ENCODE measurements around the gene VAX1. TPM values are rescaled to one million over a fixed set of nuclear protein-coding genes. Genes with fewer than 3 reads are reported as not detected.

The VAX1 gene
- total RNA-seq, 1 experiment from 2014 or later: not detected

DNA sequence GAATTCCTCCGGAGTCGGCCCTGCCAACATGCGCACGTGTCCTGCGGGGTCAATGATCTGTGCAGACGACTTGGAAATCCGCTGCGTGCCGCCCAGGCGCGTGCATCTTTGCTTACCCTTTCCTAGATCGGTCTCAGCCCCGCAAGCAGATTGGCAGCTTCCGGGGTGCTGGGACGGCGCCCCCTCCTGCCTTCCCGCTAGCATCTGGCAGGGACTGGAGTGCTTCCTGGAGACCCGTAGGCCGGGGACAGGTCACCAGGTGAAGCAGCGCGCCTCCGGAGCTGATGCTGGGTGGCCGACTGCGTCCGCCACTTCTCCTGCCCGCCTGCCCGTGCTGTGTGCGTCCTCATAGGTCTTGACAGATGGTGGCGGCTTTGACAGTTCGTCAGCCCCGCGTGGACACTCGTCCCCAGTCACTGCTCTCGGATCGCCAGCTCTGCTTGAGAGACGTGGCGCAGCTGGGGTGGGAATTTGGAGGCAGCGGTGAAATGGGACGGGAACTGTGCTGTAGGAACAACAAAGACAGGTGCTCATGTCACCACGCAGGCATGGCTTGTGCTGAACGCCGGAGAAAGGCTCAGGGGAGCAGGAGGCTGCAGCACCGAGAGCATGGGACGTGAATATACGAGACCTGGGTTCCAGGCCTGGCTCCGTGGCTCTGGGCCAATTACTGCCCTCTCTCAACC is 37.3 kb upstream of the VAX1 start:
- no peaks in the 10 kb centered on the region for H3K9me3 ChIP-seq (ENCODE audit: control insufficient read depth in 1 of 2, insufficient read depth in 1 of 2, low read depth in 1 of 2, low read length in 2 of 2)
- H3K27me3 ChIP-seq (ENCODE audit: insufficient read depth, low read length): peaks cover 13% of the 10 kb centered on the region; the same call in 1 of the 2 replicates
- H3K36me3 ChIP-seq (ENCODE audit: control insufficient read depth in 1 of 2, insufficient read depth in 2 of 2, low read length in 2 of 2): no peaks in the 10 kb centered on the region
- H2AFZ ChIP-seq (ENCODE audit: low read depth, low read length, poor library complexity, severe bottlenecking): peak overlapping the region; percentile 94
- H3K4me2 ChIP-seq (ENCODE audit: low read length): peak overlapping the region; percentile 51
- no peaks in the 10 kb centered on the region for H3K9me2 ChIP-seq (ENCODE audit: insufficient read depth)
- no peaks in the 10 kb centered on the region for H4K20me1 ChIP-seq (ENCODE audit: insufficient read depth)
- ChIA-PET POLR2A (interaction anchor here (0.6 to 1.0 kb wide), 5 partner anchors 10 to 548 kb away, joined by 3 to 13 read pairs (median 3); no protein-coding TSS in a partner anchor), CTCF (interaction anchor here (0.7 to 17.7 kb wide), 38 partner anchors 8 to 725 kb away, joined by 3 to 629 read pairs (median 5); partner anchors contain the start of gene SHTN1), RAD21 (ENCODE audit: low non-redundant PET in 1 of 2, low total read pairs in 2 of 2, uncharacterized antibody in 2 of 2, unreplicated experiment in 2 of 2) (interaction anchor here (0.7 to 2.6 kb wide), 10 partner anchors 9 to 548 kb away, joined by 3 to 33 read pairs (median 4); no protein-coding TSS in a partner anchor)
- intact Hi-C loops (cut with micrococcal nuclease): loop anchor here (10.0 kb wide), 1 partner anchor 701 kb away; no protein-coding TSS in a partner anchor
- no TSS peak for BruUV-seq (replicated peaks)
- TF ChIP-seq JUND (IDR thresholded peaks at IDR 0.05) (no peak), RAD21 (IDR thresholded peaks at IDR 0.05; ENCODE audit: low read depth) (no peak), EGR1 (IDR thresholded peaks at IDR 0.05; ENCODE audit: low read depth) (no peak), SP1 (IDR thresholded peaks at IDR 0.05; ENCODE audit: low read depth) (no peak), YY1 (IDR thresholded peaks at IDR 0.05; ENCODE audit: extremely low read depth, insufficient replicate concordance, low read depth, low read length) (no peak), ZNF274 (IDR thresholded peaks at IDR 0.05; ENCODE audit: low read depth, low read length) (no peak), POLR2AphosphoS5 (IDR thresholded peaks at IDR 0.05; ENCODE audit: low read depth, low read length) (no peak), SIN3A (IDR thresholded peaks at IDR 0.05; ENCODE audit: low read depth) (no peak), TCF7L2 (IDR thresholded peaks at IDR 0.05; ENCODE audit: borderline replicate concordance, extremely low read depth, insufficient read depth, insufficient read length) (no peak), EZH2 (IDR thresholded peaks at IDR 0.05) (no peak), CEBPB (IDR thresholded peaks at IDR 0.05; ENCODE audit: low read depth) (no peak), EZH2phosphoT487 (IDR thresholded peaks at IDR 0.05; ENCODE audit: borderline replicate concordance) (no peak)
- TF ChIP-seq, protein P1, sequence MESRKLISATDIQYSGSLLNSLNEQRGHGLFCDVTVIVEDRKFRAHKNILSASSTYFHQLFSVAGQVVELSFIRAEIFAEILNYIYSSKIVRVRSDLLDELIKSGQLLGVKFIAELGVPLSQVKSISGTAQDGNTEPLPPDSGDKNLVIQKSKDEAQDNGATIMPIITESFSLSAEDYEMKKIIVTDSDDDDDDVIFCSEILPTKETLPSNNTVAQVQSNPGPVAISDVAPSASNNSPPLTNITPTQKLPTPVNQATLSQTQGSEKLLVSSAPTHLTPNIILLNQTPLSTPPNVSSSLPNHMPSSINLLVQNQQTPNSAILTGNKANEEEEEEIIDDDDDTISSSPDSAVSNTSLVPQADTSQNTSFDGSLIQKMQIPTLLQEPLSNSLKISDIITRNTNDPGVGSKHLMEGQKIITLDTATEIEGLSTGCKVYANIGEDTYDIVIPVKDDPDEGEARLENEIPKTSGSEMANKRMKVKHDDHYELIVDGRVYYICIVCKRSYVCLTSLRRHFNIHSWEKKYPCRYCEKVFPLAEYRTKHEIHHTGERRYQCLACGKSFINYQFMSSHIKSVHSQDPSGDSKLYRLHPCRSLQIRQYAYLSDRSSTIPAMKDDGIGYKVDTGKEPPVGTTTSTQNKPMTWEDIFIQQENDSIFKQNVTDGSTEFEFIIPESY (IDR thresholded peaks at IDR 0.05; ENCODE audit: extremely low read depth, insufficient replicate concordance, low read length): no peak
- TF ChIP-seq, protein P2, sequence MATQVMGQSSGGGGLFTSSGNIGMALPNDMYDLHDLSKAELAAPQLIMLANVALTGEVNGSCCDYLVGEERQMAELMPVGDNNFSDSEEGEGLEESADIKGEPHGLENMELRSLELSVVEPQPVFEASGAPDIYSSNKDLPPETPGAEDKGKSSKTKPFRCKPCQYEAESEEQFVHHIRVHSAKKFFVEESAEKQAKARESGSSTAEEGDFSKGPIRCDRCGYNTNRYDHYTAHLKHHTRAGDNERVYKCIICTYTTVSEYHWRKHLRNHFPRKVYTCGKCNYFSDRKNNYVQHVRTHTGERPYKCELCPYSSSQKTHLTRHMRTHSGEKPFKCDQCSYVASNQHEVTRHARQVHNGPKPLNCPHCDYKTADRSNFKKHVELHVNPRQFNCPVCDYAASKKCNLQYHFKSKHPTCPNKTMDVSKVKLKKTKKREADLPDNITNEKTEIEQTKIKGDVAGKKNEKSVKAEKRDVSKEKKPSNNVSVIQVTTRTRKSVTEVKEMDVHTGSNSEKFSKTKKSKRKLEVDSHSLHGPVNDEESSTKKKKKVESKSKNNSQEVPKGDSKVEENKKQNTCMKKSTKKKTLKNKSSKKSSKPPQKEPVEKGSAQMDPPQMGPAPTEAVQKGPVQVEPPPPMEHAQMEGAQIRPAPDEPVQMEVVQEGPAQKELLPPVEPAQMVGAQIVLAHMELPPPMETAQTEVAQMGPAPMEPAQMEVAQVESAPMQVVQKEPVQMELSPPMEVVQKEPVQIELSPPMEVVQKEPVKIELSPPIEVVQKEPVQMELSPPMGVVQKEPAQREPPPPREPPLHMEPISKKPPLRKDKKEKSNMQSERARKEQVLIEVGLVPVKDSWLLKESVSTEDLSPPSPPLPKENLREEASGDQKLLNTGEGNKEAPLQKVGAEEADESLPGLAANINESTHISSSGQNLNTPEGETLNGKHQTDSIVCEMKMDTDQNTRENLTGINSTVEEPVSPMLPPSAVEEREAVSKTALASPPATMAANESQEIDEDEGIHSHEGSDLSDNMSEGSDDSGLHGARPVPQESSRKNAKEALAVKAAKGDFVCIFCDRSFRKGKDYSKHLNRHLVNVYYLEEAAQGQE (IDR thresholded peaks at IDR 0.05; ENCODE audit: low read depth): no peak
- peaks cover 0 to 16% of the 10 kb centered on the region in 2 experiments; a peak in 3 of 4 replicates for H3K4me1 ChIP-seq (ENCODE audit: control insufficient read depth in 1 of 2, insufficient read depth in 2 of 2, low read length in 2 of 2)
- H3K9ac ChIP-seq (ENCODE audit: low read length): no peak overlapping the region
- ATAC-seq: peak; percentile 24
- no peaks in the 10 kb centered on the region for H3K79me2 ChIP-seq (ENCODE audit: insufficient read depth, low read length)
- no peak overlapping the region; the same call in 1 of the 2 replicates for H3K27ac ChIP-seq (ENCODE audit: low read depth, low read length)
- H3K4me3 ChIP-seq (replicated peaks in 1 of 2; ENCODE audit: low read depth in 1 of 2, low read length in 2 of 2): no peak overlapping the region
- no peak for DNase-seq (ENCODE audit: low read depth, low spot score)

Measured in HCT116 (cell line).